ENCODE results near the gene CAB39L. TPM values are rescaled to one million over a fixed set of nuclear protein-coding genes. Genes with fewer than 3 reads are reported as not detected.

The CAB39L gene
- total and polyA plus RNA-seq, 2 donors (not counting 3 experiments of a cell fraction or from before 2014, with no cell fraction given): 3.1 to 7.2 TPM

DNA sequence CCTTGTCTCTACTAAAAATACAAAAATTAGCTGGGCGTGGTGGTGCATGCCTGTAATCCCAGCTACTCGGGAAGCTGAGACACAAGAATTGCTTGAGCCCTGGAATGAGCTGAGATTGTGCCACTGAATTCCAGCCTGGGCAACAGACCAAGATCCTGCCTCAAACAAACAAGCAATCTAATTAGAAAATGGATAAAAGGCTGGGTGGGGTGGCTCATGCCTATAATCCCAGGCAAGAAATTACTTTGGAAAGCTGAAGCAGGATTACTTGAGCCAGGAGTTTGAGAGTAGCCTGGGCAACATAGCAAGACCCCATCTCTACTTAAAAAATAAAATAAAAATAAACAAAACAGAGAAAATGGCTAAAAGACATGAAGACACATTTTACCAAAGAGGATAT is 77.0 kb downstream of the CAB39L start:
- Histone ChIP-seq H3K4me3 (replicated peaks in 1 of 3; ENCODE audit: insufficient read depth in 1 of 3, low read depth in 1 of 3, low read length in 3 of 3) (no peak overlapping the region), H3K9me1 (replicated peaks; ENCODE audit: control insufficient read depth, extremely low read depth, insufficient read depth, low read length) (no peaks in the 10 kb centered on the region), H3K79me2 (ENCODE audit: control insufficient read depth, insufficient read depth, low read length) (no peaks in the 10 kb centered on the region), H3K36me3 (ENCODE audit: control insufficient read depth in 2 of 2, extremely low read depth in 1 of 2, insufficient read depth in 2 of 2, low read length in 2 of 2) (no peaks in the 10 kb centered on the region), H3K27ac (ENCODE audit: insufficient read depth, low read depth, low read length) (no peak overlapping the region), H2AFZ (ENCODE audit: low read depth, low read length) (no peak overlapping the region), H3K27me3 (ENCODE audit: control insufficient read depth in 2 of 2, insufficient read depth in 2 of 2, low read length in 2 of 2) (no peaks in the 10 kb centered on the region), H4K20me1 (replicated peaks; ENCODE audit: control insufficient read depth, extremely low read depth, insufficient read depth, low read length) (no peaks in the 10 kb centered on the region), H3K4me2 (ENCODE audit: insufficient read depth, low read length) (no peak overlapping the region), H3K4me1 (ENCODE audit: control insufficient read depth, extremely low read depth, insufficient read depth, low read length) (no peaks in the 10 kb centered on the region), H3K9ac (replicated peaks; ENCODE audit: extremely low read depth, insufficient read depth, low read length) (no peak overlapping the region), H3K9me3 (replicated peaks; ENCODE audit: control insufficient read depth, insufficient read depth, low read length) (no peaks in the 10 kb centered on the region)
- no peak for TF ChIP-seq POLR2AphosphoS5 (IDR thresholded peaks at IDR 0.05; ENCODE audit: insufficient read depth, low read depth, low read length)
- TF ChIP-seq POLR2A (IDR thresholded peaks at IDR 0.05; ENCODE audit: low read depth, low read length): no peak
- TF ChIP-seq EZH2 (IDR thresholded peaks at IDR 0.05; ENCODE audit: borderline replicate concordance, low read depth, low read length, severe bottlenecking): no peak
- TF ChIP-seq FOS (IDR thresholded peaks at IDR 0.05; ENCODE audit: borderline replicate concordance, insufficient read depth, low read length): no peak
- TF ChIP-seq, protein P1, sequence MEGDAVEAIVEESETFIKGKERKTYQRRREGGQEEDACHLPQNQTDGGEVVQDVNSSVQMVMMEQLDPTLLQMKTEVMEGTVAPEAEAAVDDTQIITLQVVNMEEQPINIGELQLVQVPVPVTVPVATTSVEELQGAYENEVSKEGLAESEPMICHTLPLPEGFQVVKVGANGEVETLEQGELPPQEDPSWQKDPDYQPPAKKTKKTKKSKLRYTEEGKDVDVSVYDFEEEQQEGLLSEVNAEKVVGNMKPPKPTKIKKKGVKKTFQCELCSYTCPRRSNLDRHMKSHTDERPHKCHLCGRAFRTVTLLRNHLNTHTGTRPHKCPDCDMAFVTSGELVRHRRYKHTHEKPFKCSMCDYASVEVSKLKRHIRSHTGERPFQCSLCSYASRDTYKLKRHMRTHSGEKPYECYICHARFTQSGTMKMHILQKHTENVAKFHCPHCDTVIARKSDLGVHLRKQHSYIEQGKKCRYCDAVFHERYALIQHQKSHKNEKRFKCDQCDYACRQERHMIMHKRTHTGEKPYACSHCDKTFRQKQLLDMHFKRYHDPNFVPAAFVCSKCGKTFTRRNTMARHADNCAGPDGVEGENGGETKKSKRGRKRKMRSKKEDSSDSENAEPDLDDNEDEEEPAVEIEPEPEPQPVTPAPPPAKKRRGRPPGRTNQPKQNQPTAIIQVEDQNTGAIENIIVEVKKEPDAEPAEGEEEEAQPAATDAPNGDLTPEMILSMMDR (IDR thresholded peaks at IDR 0.05; ENCODE audit: extremely low read depth in 1 of 2, insufficient read depth in 1 of 2, low read depth in 1 of 2, low read length in 2 of 2): no peak
- no peak for TF ChIP-seq JUN (IDR thresholded peaks at IDR 0.05; ENCODE audit: borderline replicate concordance, insufficient read depth, insufficient read length, low read depth)
- no peak for TF ChIP-seq GATA2 (IDR thresholded peaks at IDR 0.05; ENCODE audit: insufficient read depth, insufficient read length, low read depth, low read length)
- TF ChIP-seq MAX (IDR thresholded peaks at IDR 0.05; ENCODE audit: insufficient read depth, insufficient read length): no peak
- TF ChIP-seq MYC (IDR thresholded peaks at IDR 0.05; ENCODE audit: low read depth, low read length): no peak
- no peak for DNase-seq (ENCODE audit: low read depth, low spot score)
- POLR2A ChIA-PET: no interaction called here
- BruUV-seq (replicated peaks): no TSS peak
- dilution Hi-C loops (cut with MboI; ENCODE audit: extremely low pct_ligation_motif_present, low sequenced_read_pairs): no loop called here
- CTCF ChIA-PET: interaction anchor here (1.1 kb wide), 1 partner anchor 9 kb away, joined by 3 read pairs; no protein-coding TSS in a partner anchor
- no peak for FAIRE-seq
- intact Hi-C loops (cut with micrococcal nuclease): no loop called here

All from endothelial cell of umbilical vein (primary cell).